ENCODE data around the gene KANK4. TPM values are rescaled to one million over a fixed set of nuclear protein-coding genes. Genes with fewer than 3 reads are reported as not detected.

The KANK4 gene
- polyA plus RNA-seq, 3 donors, result not detected

- peak overlapping the region in 4 of 7 donors; percentile 45 to 75 (median 68) for H3K27ac Mint-ChIP-seq
These were observed 35.9 kb upstream of the KANK4 start for GRCh38 chr1:62355095-62355494.

GRCh38 chr1:62353853-62354252, 34.6 kb upstream of the KANK4 start:
- no peak overlapping the region for H2AFZ ChIP-seq (ENCODE audit: insufficient read depth, low read depth, low read length, poor library complexity, severe bottlenecking)
- peaks cover 29% of the 10 kb centered on the region for H3K4me1 Mint-ChIP-seq
- no peak overlapping the region for H3K4me3 ChIP-seq (replicated peaks in 1 of 3; ENCODE audit: low read depth in 2 of 3, low read length in 3 of 3)
- H3K79me2 ChIP-seq (ENCODE audit: insufficient read depth, low read length), result no peaks in the 10 kb centered on the region
- H3K27ac ChIP-seq (ENCODE audit: low read depth in 1 of 2, low read length in 2 of 2), result no peak overlapping the region
- no peaks in the 10 kb centered on the region for H3K9me3 Mint-ChIP-seq
- H3K4me1 ChIP-seq (ENCODE audit: control insufficient read depth in 1 of 2, insufficient read depth in 2 of 2, low read length in 2 of 2), result peaks cover 16 to 26% of the 10 kb centered on the region in 2 donors
- no peak for DNase-seq
- no peak overlapping the region for H3K4me2 ChIP-seq (replicated peaks; ENCODE audit: extremely low read depth, low read length, poor library complexity, severe bottlenecking)
- no peaks in the 10 kb centered on the region for H3K27me3 ChIP-seq (ENCODE audit: control insufficient read depth in 2 of 2, insufficient read depth in 2 of 2, low read length in 2 of 2)
- no peak for TF ChIP-seq CTCF (IDR thresholded peaks at IDR 0.05)
- H3K27me3 Mint-ChIP-seq (ENCODE audit: low read depth in 3 of 3), result peaks cover 0 to 3% (median 0%) of the 10 kb centered on the region in 3 donors
- H3K4me3 Mint-ChIP-seq, result no peak overlapping the region
- no peaks in the 10 kb centered on the region for H4K20me1 ChIP-seq (ENCODE audit: insufficient read depth, low read length)
- peak overlapping the region in 2 of 7 donors; percentile 43 to 77 for H3K27ac Mint-ChIP-seq
- no peaks in the 10 kb centered on the region for H3K9me3 ChIP-seq (replicated peaks in 1 of 2; ENCODE audit: control insufficient read depth in 1 of 2, insufficient read depth in 1 of 2, low read length in 2 of 2)
- no peaks in the 10 kb centered on the region for H3K36me3 Mint-ChIP-seq
- no peaks in the 10 kb centered on the region for H3K36me3 ChIP-seq (replicated peaks in 1 of 2; ENCODE audit: control insufficient read depth in 1 of 2, insufficient read depth in 2 of 2, low read length in 2 of 2)
- WGBS (ENCODE audit: insufficient coverage), result 67% methylated on average over 1 of the region's 3 CpGs
- intact Hi-C loops (cut with micrococcal nuclease), result no loop called here
- no peak overlapping the region for H3K9ac ChIP-seq (ENCODE audit: insufficient read depth, low read length, poor library complexity, severe bottlenecking)

More at GRCh38 chr1:62355095-62355494, 35.9 kb upstream of the KANK4 start:
- Histone ChIP-seq H4K20me1 (ENCODE audit: insufficient read depth, low read length) (no peaks in the 10 kb centered on the region), H3K27ac (ENCODE audit: low read depth in 1 of 2, low read length in 2 of 2) (no peak overlapping the region), H2AFZ (ENCODE audit: insufficient read depth, low read depth, low read length, poor library complexity, severe bottlenecking) (no peak overlapping the region), H3K4me2 (replicated peaks; ENCODE audit: extremely low read depth, low read length, poor library complexity, severe bottlenecking) (no peak overlapping the region), H3K9me3 (replicated peaks in 1 of 2; ENCODE audit: control insufficient read depth in 1 of 2, insufficient read depth in 1 of 2, low read length in 2 of 2) (no peaks in the 10 kb centered on the region), H3K36me3 (replicated peaks in 1 of 2; ENCODE audit: control insufficient read depth in 1 of 2, insufficient read depth in 2 of 2, low read length in 2 of 2) (no peaks in the 10 kb centered on the region), H3K9ac (ENCODE audit: insufficient read depth, low read length, poor library complexity, severe bottlenecking) (no peak overlapping the region), H3K4me3 (replicated peaks in 1 of 3; ENCODE audit: low read depth in 2 of 3, low read length in 3 of 3) (no peak overlapping the region), H3K4me1 (ENCODE audit: control insufficient read depth in 1 of 2, insufficient read depth in 2 of 2, low read length in 2 of 2) (peaks cover 16 to 26% of the 10 kb centered on the region in 2 donors), H3K27me3 (ENCODE audit: control insufficient read depth in 2 of 2, insufficient read depth in 2 of 2, low read length in 2 of 2) (no peaks in the 10 kb centered on the region), H3K79me2 (ENCODE audit: insufficient read depth, low read length) (no peaks in the 10 kb centered on the region)
- DNase-seq, result peak; percentile 20 to 38 (median 31)
- H3K27me3 Mint-ChIP-seq (ENCODE audit: low read depth in 3 of 3), result peaks cover 0 to 3% (median 0%) of the 10 kb centered on the region in 3 donors
- no peaks in the 10 kb centered on the region for H3K9me3 Mint-ChIP-seq
- intact Hi-C loops (cut with micrococcal nuclease), result no loop called here
- no peak for TF ChIP-seq CTCF (IDR thresholded peaks at IDR 0.05)
- H3K4me1 Mint-ChIP-seq, result peaks cover 29% of the 10 kb centered on the region
- no peaks in the 10 kb centered on the region for H3K36me3 Mint-ChIP-seq
- WGBS (ENCODE audit: insufficient coverage), result 93% methylated on average over 2 of the region's 8 CpGs
- no peak overlapping the region for H3K4me3 Mint-ChIP-seq
